ENCODE measurements around the gene CCDC154.

The CCDC154 gene

GRCh38 chr16:1429631-1430030, 14.7 kb downstream of the CCDC154 start:
- Histone ChIP-seq H3K27ac (no peak overlapping the region), H3K4me3 (no peak overlapping the region)

- peak overlapping the region in 1 of 7 experiments; percentile 40 for H3K4me3 ChIP-seq
- peak overlapping the region in 3 of 21 experiments; percentile 12 to 47 (median 21) for H3K27ac ChIP-seq
These were observed 15.3 kb downstream of the CCDC154 start for GRCh38 chr16:1429012-1429411.

DNA sequence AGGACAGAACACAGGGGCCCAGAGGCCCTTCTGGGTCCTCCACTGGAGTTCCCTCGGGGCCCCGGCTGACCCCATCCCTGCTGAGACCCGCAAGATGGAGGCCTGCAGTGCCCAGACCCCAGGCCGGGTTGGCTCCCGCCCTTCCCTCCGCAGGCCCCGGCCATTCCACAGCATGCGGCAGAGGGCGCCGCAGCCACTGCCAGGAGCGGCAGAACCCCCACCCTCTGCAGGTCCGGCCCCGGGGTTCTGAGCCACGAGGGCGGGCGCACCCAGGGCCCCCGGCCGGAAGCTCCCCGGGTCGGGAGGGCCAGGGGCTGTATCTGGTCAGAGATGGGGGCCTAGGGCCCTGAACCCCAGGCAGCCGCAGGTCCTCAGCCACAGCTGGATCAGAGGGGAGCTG, 15.8 kb downstream of the CCDC154 start:
- peak overlapping the region; percentile 1 to 40 (median 33) for H3K4me3 ChIP-seq
- peak overlapping the region in 9 of 21 experiments; percentile 12 to 68 (median 39) for H3K27ac ChIP-seq

DNA sequence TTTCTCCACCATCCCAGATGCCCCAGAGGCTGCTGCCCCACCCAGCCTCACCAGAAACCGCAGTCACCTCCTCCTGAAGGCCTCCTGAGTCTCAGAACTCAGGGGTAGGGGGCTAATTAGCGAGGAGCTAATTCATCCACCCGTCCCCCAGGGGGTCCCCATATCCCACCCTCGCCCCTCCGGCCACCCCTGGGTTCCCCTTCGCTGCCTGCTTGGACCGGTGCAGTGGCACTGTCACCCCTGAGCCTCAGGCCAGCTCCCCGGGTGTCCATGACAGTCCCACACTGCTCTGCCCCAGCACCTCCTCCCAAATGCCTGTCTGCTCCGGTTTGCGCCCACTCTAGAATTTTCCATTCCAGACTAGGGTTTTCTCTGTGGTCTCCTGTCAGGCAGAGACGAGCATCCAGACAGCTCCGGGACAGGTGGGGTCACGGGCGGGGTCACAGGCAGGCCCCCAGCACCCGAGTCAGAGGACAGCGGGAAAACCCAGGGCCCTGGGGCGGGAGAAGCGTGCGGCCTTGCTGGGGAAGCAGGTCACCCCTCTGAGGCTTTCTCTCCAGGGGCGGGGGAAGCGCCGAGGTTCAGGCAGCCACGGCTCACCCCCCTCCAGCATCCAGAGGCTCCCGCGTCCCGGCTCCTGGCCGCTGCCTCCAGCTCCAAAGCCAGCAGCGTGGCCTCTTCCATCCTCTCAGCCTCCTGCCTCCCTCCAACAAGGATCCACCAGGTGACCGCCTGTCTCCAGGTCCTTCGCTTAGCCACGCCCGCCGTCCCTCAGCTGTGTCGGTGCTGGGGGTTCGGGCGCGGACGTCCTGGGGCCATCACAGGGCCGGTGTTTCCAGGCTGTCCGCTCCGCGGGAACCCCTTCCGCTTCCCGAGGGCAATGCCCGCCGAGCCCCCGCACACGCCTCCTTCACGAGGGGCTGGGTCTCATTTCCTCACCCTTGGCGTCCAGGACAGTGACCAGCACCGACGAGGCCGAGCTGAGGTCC, 16.6 kb downstream of the CCDC154 start:
- peak overlapping the region; percentile 1 to 40 (median 33) for H3K4me3 ChIP-seq

GRCh38 chr16:1426734-1427471, 17.5 kb downstream of the CCDC154 start:
- Histone ChIP-seq H3K27ac (peak overlapping the region in 3 of 21 experiments; percentile 2 to 25 (median 5)), H3K4me3 (peak overlapping the region in 1 of 7 experiments; percentile 1)

More for the DNA sequence above, 16.6 kb downstream of the CCDC154 start:
- H3K27ac ChIP-seq: peak overlapping the region in 9 of 21 experiments; percentile 21 to 68 (median 39)

DNA sequence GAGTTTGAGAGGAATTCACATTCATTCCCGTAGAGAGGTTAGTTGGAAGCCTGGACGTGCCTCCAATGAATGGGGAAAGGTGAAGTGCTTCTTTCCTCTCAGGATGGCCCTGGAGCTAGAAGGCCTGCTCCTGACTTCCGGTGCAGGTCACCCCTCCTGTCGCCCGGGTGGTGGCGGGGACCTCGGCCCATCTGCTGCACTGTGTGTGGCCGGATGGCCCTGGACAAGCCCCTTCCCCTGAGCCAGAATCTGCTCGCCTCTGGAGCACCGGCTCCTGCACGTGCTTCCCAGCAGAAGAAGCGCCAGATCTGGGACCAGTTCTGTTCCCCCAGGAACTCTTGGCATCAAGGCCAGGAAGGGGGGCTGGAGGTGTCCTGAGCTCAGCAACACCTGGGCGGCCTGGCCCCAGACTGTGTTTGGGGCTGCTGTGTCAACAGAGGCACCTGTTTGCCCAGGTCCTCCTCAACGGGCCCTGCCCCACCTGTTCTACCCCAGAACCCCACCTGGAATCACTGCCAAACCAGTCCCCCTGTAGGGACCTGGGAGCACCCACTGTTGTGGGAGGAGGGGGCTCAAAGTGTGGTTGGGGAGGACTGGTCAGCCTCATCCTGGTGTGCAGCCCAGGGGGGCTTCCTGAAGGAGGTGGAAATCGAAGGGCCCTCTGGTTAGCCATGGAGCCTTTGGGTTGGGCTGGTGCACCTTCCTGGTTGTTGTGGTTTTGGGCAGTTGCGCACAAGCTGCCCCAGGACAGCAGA, 18.6 kb downstream of the CCDC154 start:
- Histone ChIP-seq H3K4me3 (no peak overlapping the region), H3K27ac (no peak overlapping the region)

DNA sequence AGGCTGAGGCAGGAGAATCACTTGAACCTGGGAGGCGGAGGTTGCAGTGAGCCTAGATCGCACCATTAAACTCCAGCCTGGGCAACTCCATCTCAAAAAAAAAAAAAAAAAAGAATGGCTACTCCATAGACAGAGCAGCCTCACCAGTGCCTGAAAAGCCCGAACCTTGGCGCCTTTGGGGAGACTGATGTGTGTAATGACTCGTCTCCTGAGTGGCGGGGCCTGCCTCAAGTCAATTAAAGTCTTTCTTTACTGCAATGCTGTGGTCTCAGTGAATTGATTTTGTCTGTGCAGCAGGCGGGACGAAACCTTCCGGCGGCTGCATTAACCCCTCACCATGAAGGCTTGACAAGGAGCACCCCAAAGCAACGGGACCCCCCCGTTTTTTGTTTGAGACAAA, 20.3 kb downstream of the CCDC154 start:
- Histone ChIP-seq H3K4me3 (no peak overlapping the region), H3K27ac (no peak overlapping the region)

DNA sequence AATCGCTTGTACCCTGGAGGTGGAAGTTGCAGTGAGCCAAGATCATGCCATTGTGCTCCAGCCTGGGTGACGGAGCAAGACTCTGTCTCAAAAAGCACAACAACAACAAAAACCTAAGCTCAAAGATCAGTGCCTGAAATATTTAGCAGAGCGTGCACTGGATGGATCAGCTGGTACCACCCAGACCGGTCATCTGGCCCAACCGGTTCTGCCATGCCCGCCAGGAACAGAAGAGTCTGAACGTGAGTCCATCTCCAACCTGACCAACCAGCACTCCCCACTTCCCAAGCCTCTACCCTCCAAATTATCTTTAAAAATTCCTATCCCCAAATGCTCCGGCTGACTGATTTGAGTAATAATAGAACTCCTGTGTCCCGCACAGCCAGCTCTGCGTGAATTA, 22.3 kb downstream of the CCDC154 start:
- no peak overlapping the region for H3K4me3 ChIP-seq
- peak overlapping the region in 17 of 21 experiments; percentile 87 to 99 (median 96) for H3K27ac ChIP-seq

DNA sequence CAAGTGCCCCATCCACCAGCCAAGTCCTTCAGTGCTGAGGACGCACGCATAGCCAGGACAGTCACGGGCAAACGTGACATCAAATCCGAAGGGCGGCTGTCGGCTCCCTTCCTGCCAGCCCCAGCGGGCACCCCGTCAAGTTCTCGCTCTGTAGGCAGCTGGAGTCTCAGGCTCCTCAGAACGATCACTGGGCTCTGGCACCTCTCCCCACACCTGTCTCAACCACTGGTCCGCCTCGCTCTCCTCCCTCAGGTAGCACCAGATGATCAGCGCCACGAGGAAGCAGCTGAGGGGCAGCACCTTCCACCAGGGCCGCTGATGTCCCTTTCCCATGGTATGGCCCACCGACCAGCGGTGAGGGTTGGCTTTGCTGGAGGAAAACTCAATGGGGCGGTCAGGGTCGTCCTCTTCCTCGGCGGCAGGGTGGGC, 24.2 kb downstream of the CCDC154 start:
- H3K27ac ChIP-seq: peak overlapping the region; percentile 55 to 99 (median 95)
- H3K4me3 ChIP-seq: peak overlapping the region; percentile 52 to 92 (median 81)

GRCh38 chr16:1416521-1416941, 27.8 kb downstream of the CCDC154 start:
- Histone ChIP-seq H3K4me3 (no peak overlapping the region), H3K27ac (peak overlapping the region in 11 of 21 experiments; percentile 3 to 55 (median 39))

GRCh38 chr16:1414532-1415260, 29.7 kb downstream of the CCDC154 start, which contains the start of gene UNKL:
TSS of gene UNKL (minus strand) at chr16:1414704. CDS start at chr16:1414691, 13 bp downstream.
- Histone ChIP-seq H3K27ac (peak within 1 kb of the TSS; percentile 50 to 96 (median 91)), H3K4me3 (peak within 1 kb of the TSS; percentile 77 to 96 (median 92))

- Histone ChIP-seq H3K4me3 (peak overlapping the region; percentile 77 to 96 (median 92)), H3K27ac (peak overlapping the region; percentile 50 to 96 (median 91))
These were observed 30.4 kb downstream of the CCDC154 start for GRCh38 chr16:1413684-1414531.

DNA sequence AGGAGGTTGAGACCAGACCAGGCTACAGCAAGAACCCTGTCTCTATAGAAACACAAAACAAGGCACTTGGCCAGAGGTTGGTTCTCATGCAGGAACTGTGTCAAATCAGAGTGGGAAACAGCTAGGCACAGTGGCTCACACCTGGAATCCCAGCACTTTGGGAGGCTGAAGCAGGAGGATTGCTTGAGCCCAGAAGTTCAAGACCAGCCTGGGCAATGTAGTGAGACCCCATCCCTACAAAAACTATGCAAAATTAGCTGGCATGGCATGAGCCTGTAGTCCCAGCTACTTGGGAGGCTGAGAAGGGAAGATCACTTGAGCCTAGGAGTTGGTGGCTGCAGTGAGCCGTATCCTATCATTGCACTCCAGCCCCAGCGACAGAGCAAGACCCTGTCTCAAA, 31.5 kb downstream of the CCDC154 start:
- no peak overlapping the region for H3K27ac ChIP-seq
- no peak overlapping the region for H3K4me3 ChIP-seq

GRCh38 chr16:1408171-1408837, 36.1 kb downstream of the CCDC154 start:
- H3K27ac ChIP-seq: peak overlapping the region in 14 of 21 experiments; percentile 1 to 69 (median 41)
- H3K4me3 ChIP-seq: peak overlapping the region; percentile 14 to 49 (median 40)

- H3K27ac ChIP-seq: peak overlapping the region in 10 of 21 experiments; percentile 31 to 61 (median 42)
- peak overlapping the region in 6 of 7 experiments; percentile 14 to 49 (median 40) for H3K4me3 ChIP-seq
These were observed 36.6 kb downstream of the CCDC154 start for GRCh38 chr16:1407753-1408152.

DNA sequence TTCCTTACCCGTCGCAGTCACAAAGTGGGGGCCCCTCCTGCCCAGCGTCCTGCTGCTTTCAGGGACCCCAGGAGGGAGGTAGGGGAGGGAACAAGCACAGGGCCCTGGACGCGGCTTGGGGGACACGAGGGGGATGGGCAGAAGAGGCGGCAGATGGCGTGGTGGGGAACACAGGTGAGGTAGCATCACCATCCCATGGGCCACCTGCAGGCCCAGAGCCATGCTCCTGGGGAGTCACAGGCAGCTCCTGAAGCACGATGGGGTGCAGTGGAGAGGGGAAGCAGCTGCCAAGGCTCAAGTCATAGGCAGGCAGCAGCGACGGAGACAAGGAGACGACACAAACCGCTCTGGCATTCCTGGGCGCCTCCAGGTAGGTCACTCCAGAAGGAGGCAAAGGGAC, 40.6 kb downstream of the CCDC154 start:
- H3K4me3 ChIP-seq: no peak overlapping the region

DNA sequence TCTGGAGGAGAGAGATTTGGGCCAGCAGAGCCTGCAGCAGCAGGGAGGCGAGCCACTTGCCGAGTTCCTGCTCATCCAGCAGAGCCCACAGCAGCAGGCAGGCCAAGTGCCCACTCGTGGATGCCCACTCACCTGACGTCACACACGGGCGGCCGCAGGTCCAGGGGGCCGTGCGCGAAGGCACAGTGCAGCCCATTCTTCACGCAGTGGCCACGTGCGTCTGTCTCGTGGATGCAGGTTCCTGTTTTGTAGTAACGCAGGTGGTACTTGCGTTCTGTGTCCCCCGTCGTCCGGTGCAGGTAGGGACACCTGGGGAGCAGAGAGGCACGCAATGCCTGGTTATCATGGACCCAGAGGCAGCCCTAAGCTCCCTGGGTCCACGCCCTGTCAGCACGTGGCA, 41.3 kb downstream of the CCDC154 start:
- Histone ChIP-seq H3K4me3 (no peak overlapping the region), H3K27ac (no peak overlapping the region)

More for the DNA sequence above, 40.6 kb downstream of the CCDC154 start:
- H3K27ac ChIP-seq: no peak overlapping the region

Data from skin epidermis (tissue), 12 donors.